GM12878 (cell line): ENCODE measurements around the gene SPSB3. TPM values are rescaled to one million over a fixed set of nuclear protein-coding genes. Genes with fewer than 3 reads are reported as not detected.

Source experiments
- ATAC-seq: fragments of 200-7000 bp; cut with Tn5 transposase; 3 replicates; pipeline ENCODE4 v1.9.1; 2020; ENCODE audit warnings: mild to moderate bottlenecking, moderate library complexity
- BruUV-seq: library from RNA; stranded (reverse); fragments of 400-500 nt; replicated peaks from 2 replicates; lab custom pipeline; 2021; lab: Mats Ljungman, UMichigan
- CTCF ChIA-PET: fragments of 300-600 bp; sonication (Branson Sonifier 250); formaldehyde crosslinking; extraction: SDS; loops from one replicate; lab custom pipeline; 2021; ENCODE audit warnings: inconsistent platforms; lab: Yijun Ruan, JAX
- POLR2A ChIA-PET: fragments of 350-600 bp; formaldehyde crosslinking; extraction: SDS; loops from one replicate; lab custom pipeline; 2021; ENCODE audit warnings: inconsistent platforms; lab: Charles Lee
- RAD21 ChIA-PET: fragments of 300-600 bp; sonication (Branson Sonifier 250); formaldehyde crosslinking; loops from one replicate; lab custom pipeline; 2023; ENCODE audit warnings: antibody characterized with exemption; ENCODE audit not compliant: unreplicated experiment; lab: Charles Lee
- SMC1A ChIA-PET: fragments of 300-600 bp; sonication (Branson Sonifier 250); formaldehyde crosslinking; loops from one replicate; lab custom pipeline; 2023; ENCODE audit not compliant: unreplicated experiment, uncharacterized antibody; lab: Charles Lee
- DNase-seq: peaks from one replicate; pipeline ENCODE4 v3.0.0-alpha.2; 2011; ENCODE audit warnings: low read depth, low spot score
- FAIRE-seq: peaks from 3 replicates; lab custom pipeline; 2011; peaks lifted over from hg19 to GRCh38; lab: Jason Lieb, UNC
- H2AFZ ChIP-seq: 2 replicates; pipeline ENCODE4 v1.6.0; 2011; ENCODE audit warnings: low read depth, low read length, control low read depth; ENCODE audit not compliant: control insufficient read depth
- H3K27ac ChIP-seq: 2 replicates; pipeline ENCODE4 v1.5.1; 2011; ENCODE audit warnings: control low read depth; ENCODE audit not compliant: control insufficient read depth, insufficient read depth
- H3K27me3 ChIP-seq, 2 experiments: replicated peaks in 1 of 2; 2 replicates each; pipeline versions ENCODE4 v1.6.0 to v1.6.1; 2011; ENCODE audit warnings: low read length in 1 of 2; ENCODE audit not compliant: control insufficient read depth in 2 of 2, insufficient read depth in 2 of 2
- H3K36me3 ChIP-seq, 2 experiments: 2 replicates each; pipeline ENCODE4 v1.5.1; 2011; ENCODE audit warnings: low read length in 1 of 2; ENCODE audit not compliant: control insufficient read depth in 2 of 2, insufficient read depth in 2 of 2
- H3K4me1 ChIP-seq: 2 replicates; pipeline ENCODE4 v1.6.1; 2011; ENCODE audit warnings: mild to moderate bottlenecking, low read length, moderate library complexity, mixed read lengths; ENCODE audit not compliant: control insufficient read depth, insufficient read depth
- H3K4me2 ChIP-seq: 2 replicates; pipeline ENCODE4 v1.6.0; 2011; ENCODE audit warnings: control low read depth; ENCODE audit not compliant: control insufficient read depth, insufficient read depth
- H3K4me3 ChIP-seq: fragments of 200-600 bp; sonication (generic); 2 replicates; pipeline ENCODE4 v1.5.1; 2016
- H3K79me2 ChIP-seq: 2 replicates; pipeline ENCODE4 v1.6.0; 2011; ENCODE audit warnings: low read length; ENCODE audit not compliant: control insufficient read depth, insufficient read depth
- H3K9ac ChIP-seq: 2 replicates; pipeline ENCODE4 v1.8.0; 2011; ENCODE audit warnings: low read length, control low read depth, mixed read lengths; ENCODE audit not compliant: control insufficient read depth, insufficient read depth
- H3K9me3 ChIP-seq: replicated peaks from 3 replicates; pipeline ENCODE4 v1.5.1; 2011; ENCODE audit warnings: mild to moderate bottlenecking, low read length; ENCODE audit not compliant: control insufficient read depth, insufficient read depth
- H4K20me1 ChIP-seq: 2 replicates; pipeline ENCODE4 v1.6.0; 2011; ENCODE audit not compliant: control insufficient read depth, insufficient read depth
- BHLHE40 ChIP-seq, 2 experiments: fragments of 450-650 bp in 1 of 2; IDR thresholded peaks; 2 replicates each; pipeline ENCODE4 v1.6.1; 2011 to 2017; ENCODE audit warnings: low read depth in 2 of 2, borderline replicate concordance in 1 of 2, improper control_type of control experiment in 1 of 2, low read length in 1 of 2, mild to moderate bottlenecking in 1 of 2
- CHD4 ChIP-seq: fragments of 200-600 bp; sonication (generic); IDR thresholded peaks from 2 replicates; pipeline ENCODE4 v1.6.1; 2016; ENCODE audit warnings: mild to moderate bottlenecking
- MYB ChIP-seq: fragments of 150-350 bp; IDR thresholded peaks from 2 replicates; pipeline ENCODE4 v1.6.1; 2014; ENCODE audit warnings: mild to moderate bottlenecking, low read depth, low read length, borderline replicate concordance
- NR2C1 ChIP-seq: fragments of 450-650 bp; IDR thresholded peaks from 2 replicates; pipeline ENCODE4 v1.6.1; 2017; ENCODE audit warnings: antibody characterized with exemption, mild to moderate bottlenecking, moderate library complexity
- SMC3 ChIP-seq: IDR thresholded peaks from 2 replicates; pipeline ENCODE4 v1.6.1; 2011; ENCODE audit warnings: low read length, improper control_type of control experiment, borderline replicate concordance
- STAT1 ChIP-seq: fragments of 450-650 bp; conservative IDR thresholded peaks from 2 replicates; pipeline ENCODE4 v1.6.1; 2014; ENCODE audit warnings: antibody characterized with exemption, mild to moderate bottlenecking
- ZBED1 ChIP-seq: IDR thresholded peaks from 2 replicates; pipeline ENCODE4 v1.6.1; 2016; ENCODE audit warnings: borderline replicate concordance
- WGBS: methylation state at CpG from one replicate; pipeline ENCODE4 v1.1.6; 2016; ENCODE audit warnings: low lambda C conversion rate; ENCODE audit not compliant: insufficient replicate concordance, insufficient coverage; ENCODE audit errors: missing lambda C conversion rate; 5-methylcytosine and 5-hydroxymethylcytosine counted together
- in situ Hi-C: fragments of 300-500 bp; cut with MboI; formaldehyde crosslinking; loops from 9 replicates; pipeline ENCODE4 v1.14.3; 2018; ENCODE audit warnings: mixed read lengths
- intact Hi-C: fragments of 100-400 bp; cut with micrococcal nuclease; formaldehyde crosslinking; loops from one replicate; pipeline ENCODE4 v1.14.2; 2022; ENCODE audit not compliant: unreplicated experiment
- polyA plus RNA-seq, 11 experiments: library from polyadenylated mRNA; depleted of rRNA in 4 of 11; unstranded in 6 of 11; stranded (reverse) in 5 of 11; fragments of >200 nt; fragmentation: Nextera tagmentation in 4 of 11; fragmentation: Illumina TruSeq in 1 of 11; extraction: Ambion mirVana in 4 of 11; extraction: Trizol in 1 of 11; gene quantifications; 1 replicate in 1 of 11; 2 replicates in 10 of 11; pipeline versions ENCODE4 v1.2.1 to v1.2.3, GENCODE V29; 2011 to 2016; ENCODE audit warnings: inconsistent platforms in 2 of 11, missing spikeins in 2 of 11, low read depth in 1 of 11
- total RNA-seq, 4 experiments: library from RNA; depleted of rRNA in 3 of 4; stranded (reverse); fragments of >200 nt in 3 of 4; fragmentation: Illumina TruSeq in 1 of 4; extraction: Trizol in 1 of 4; gene quantifications; 2 replicates each; pipeline versions ENCODE4 v1.2.1 to v1.2.3, GENCODE V29; 2013 to 2021
- TF ChIP-seq, protein P1 (sequence below): IDR thresholded peaks from 2 replicates; pipeline ENCODE4 v1.6.1; 2011; ENCODE audit warnings: borderline replicate concordance, low read depth, mild to moderate bottlenecking, moderate library complexity, low read length; ENCODE audit not compliant: insufficient read depth, poor library complexity, severe bottlenecking
- TF ChIP-seq, protein P2 (sequence below): fragments of 450-650 bp; IDR thresholded peaks from 2 replicates; pipeline ENCODE4 v1.6.1; 2014; ENCODE audit warnings: mild to moderate bottlenecking
- TF ChIP-seq, protein P3 (sequence below): fragments of 450-650 bp; IDR thresholded peaks from 2 replicates; pipeline ENCODE4 v1.6.1; 2016; ENCODE audit warnings: mild to moderate bottlenecking

The SPSB3 gene
- total and polyA plus RNA-seq, 10 of the 15 experiments (the other 5 are each of a cell fraction or from before 2014, with no cell fraction given), result 0.31 to 26.9 (median 14.0) TPM

DNA sequence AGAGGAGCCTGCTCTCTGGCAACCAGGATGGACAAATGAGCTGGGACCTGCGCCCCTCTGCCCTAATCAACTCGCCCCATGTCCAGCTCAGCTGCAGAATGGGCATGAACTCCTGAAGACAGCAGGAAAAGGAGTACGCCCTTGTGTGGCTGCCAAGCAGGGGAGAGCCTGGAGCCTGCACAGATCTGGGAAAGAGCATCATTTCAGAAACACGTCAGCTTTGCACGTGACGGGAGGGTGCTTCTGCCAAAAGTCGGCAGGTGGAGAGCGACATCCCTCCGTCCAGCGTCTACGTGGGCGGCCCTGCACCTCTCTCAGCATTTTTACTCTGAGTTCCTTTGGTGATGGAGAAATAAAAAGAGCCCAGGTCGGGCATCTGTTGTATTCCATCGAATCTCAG, 29.5 kb downstream of the SPSB3 start:
- POLR2A ChIA-PET, result interaction anchor here (0.7 kb wide), 1 partner anchor 342 kb away, joined by 4 read pairs; no protein-coding TSS in a partner anchor
- no peak for DNase-seq

More for the DNA sequence above, 29.5 kb downstream of the SPSB3 start:
- Histone ChIP-seq H3K4me3 (no peak overlapping the region), H3K4me2 (no peak overlapping the region), H3K9ac (no peak overlapping the region), H2AFZ (no peak overlapping the region), H3K9me3 (no peaks in the 10 kb centered on the region), H3K4me1 (no peaks in the 10 kb centered on the region), H3K27me3 (no peaks in the 10 kb centered on the region), H3K79me2 (no peaks in the 10 kb centered on the region), H3K36me3 (peaks cover 7% of the 10 kb centered on the region in 2 experiments), H4K20me1 (no peaks in the 10 kb centered on the region), H3K27ac (no peak overlapping the region)
- ATAC-seq, result no peak
- SMC1A ChIA-PET, result no interaction called here
- RAD21 ChIA-PET, result no interaction called here
- intact Hi-C loops, result no loop called here
- 98% methylated on average over 14 of the region's 14 CpGs for WGBS
- in situ Hi-C loops, result no loop called here
- BruUV-seq, result no TSS peak
- CTCF ChIA-PET, result no interaction called here
- FAIRE-seq, result no peak
- TF ChIP-seq, protein P1, sequence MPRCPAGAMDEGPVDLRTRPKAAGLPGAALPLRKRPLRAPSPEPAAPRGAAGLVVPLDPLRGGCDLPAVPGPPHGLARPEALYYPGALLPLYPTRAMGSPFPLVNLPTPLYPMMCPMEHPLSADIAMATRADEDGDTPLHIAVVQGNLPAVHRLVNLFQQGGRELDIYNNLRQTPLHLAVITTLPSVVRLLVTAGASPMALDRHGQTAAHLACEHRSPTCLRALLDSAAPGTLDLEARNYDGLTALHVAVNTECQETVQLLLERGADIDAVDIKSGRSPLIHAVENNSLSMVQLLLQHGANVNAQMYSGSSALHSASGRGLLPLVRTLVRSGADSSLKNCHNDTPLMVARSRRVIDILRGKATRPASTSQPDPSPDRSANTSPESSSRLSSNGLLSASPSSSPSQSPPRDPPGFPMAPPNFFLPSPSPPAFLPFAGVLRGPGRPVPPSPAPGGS, result no peak
- TF ChIP-seq CHD4, result no peak
- no peak for TF ChIP-seq BHLHE40 (IDR thresholded peaks at IDR 0.05; ENCODE audit: borderline replicate concordance in 1 of 2, low read depth in 2 of 2, low read length in 1 of 2)
- TF ChIP-seq NR2C1, result no peak
- TF ChIP-seq, protein P2, sequence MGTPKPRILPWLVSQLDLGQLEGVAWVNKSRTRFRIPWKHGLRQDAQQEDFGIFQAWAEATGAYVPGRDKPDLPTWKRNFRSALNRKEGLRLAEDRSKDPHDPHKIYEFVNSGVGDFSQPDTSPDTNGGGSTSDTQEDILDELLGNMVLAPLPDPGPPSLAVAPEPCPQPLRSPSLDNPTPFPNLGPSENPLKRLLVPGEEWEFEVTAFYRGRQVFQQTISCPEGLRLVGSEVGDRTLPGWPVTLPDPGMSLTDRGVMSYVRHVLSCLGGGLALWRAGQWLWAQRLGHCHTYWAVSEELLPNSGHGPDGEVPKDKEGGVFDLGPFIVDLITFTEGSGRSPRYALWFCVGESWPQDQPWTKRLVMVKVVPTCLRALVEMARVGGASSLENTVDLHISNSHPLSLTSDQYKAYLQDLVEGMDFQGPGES, result no peak
- no peak for TF ChIP-seq MYB
- TF ChIP-seq, protein P3, sequence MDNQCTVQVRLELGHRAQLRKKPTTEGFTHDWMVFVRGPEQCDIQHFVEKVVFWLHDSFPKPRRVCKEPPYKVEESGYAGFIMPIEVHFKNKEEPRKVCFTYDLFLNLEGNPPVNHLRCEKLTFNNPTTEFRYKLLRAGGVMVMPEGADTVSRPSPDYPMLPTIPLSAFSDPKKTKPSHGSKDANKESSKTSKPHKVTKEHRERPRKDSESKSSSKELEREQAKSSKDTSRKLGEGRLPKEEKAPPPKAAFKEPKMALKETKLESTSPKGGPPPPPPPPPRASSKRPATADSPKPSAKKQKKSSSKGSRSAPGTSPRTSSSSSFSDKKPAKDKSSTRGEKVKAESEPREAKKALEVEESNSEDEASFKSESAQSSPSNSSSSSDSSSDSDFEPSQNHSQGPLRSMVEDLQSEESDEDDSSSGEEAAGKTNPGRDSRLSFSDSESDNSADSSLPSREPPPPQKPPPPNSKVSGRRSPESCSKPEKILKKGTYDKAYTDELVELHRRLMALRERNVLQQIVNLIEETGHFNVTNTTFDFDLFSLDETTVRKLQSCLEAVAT, result no peak
- no peak for TF ChIP-seq ZBED1
- TF ChIP-seq STAT1, result no peak
- no peak for TF ChIP-seq SMC3
